HL-60 (cell line): ENCODE measurements around the gene SLC9A3.

Experiments
- CTCF ChIP-seq: IDR thresholded peaks from one replicate; pipeline ENCODE4 v1.5.1; 2011; ENCODE audit warnings: low read length, control low read depth, inconsistent platforms; ENCODE audit not compliant: insufficient read depth
- POLR2AphosphoS5 ChIP-seq: IDR thresholded peaks from 2 replicates; pipeline ENCODE4 v1.6.1; 2012; ENCODE audit warnings: low read depth

- TF ChIP-seq CTCF (no peak), POLR2AphosphoS5 (no peak)
Observed at GRCh38 chr5:466661-467310, 57.5 kb downstream of the SLC9A3 start.
